ENCODE results near the gene IFT88. TPM values are rescaled to one million over a fixed set of nuclear protein-coding genes. Genes with fewer than 3 reads are reported as not detected.

IFT88 gene
- total and polyA plus RNA-seq, 2 of the 8 experiments (the other 6 are each of a cell fraction or from before 2014, with no cell fraction given), result 1.7 to 5.8 TPM

DNA sequence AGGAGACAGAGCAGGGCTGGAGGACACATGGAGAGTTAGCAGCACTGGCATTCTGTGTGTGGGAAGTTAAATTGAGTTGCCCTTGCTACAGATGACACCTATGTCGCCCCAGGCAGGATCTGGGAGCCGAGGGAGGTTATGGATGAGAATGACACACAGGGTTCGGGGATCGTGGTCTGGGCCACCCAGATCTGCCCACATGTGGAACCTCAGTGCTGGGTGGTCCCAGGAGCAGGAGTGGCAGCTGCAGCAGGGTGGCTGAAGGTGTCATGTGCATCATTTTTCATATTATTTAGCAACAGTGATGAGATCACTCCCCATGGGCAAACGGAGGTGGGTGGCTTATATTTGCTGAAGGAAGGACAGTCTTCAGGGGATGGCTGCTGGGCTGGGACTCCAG is 139.7 kb downstream of the IFT88 start:
- H3K9me3 ChIP-seq (ENCODE audit: insufficient read depth in 2 of 2, low read depth in 1 of 2, low read length in 1 of 2), result no peaks in the 10 kb centered on the region
- H2BK15ac ChIP-seq (ENCODE audit: low read length), result no peak overlapping the region
- H2AK5ac ChIP-seq (ENCODE audit: low read depth, low read length), result no peak overlapping the region
- ChIA-PET POLR2A (ENCODE audit: partially characterized antibody) (interaction anchor here (1.2 kb wide), 1 partner anchor 10 kb away, joined by 3 read pairs; no protein-coding TSS in a partner anchor), CTCF (ENCODE audit: partially characterized antibody) (interaction anchor here (1.4 kb wide), 2 partner anchors 70 to 73 kb away, joined by 4 read pairs; no protein-coding TSS in a partner anchor)
- H2BK12ac ChIP-seq (ENCODE audit: low read depth, low read length), result no peak overlapping the region
- H4K8ac ChIP-seq (ENCODE audit: extremely low read depth, insufficient read depth, low read length), result no peak overlapping the region
- no peak overlapping the region for H2BK120ac ChIP-seq (replicated peaks; ENCODE audit: low read depth, low read length)
- H3K36me3 ChIP-seq (ENCODE audit: control insufficient read depth in 2 of 4, insufficient read depth in 4 of 4, low read length in 3 of 4), result no peaks in the 10 kb centered on the region
- TF ChIP-seq YY1 (IDR thresholded peaks at IDR 0.05; ENCODE audit: low read depth, low read length) (no peak), JUND (IDR thresholded peaks at IDR 0.05; ENCODE audit: low read length) (no peak), TBP (IDR thresholded peaks at IDR 0.05; ENCODE audit: low read depth, low read length) (no peak)
- H4K20me1 ChIP-seq (replicated peaks in 1 of 2; ENCODE audit: control insufficient read depth in 1 of 2, insufficient read depth in 2 of 2, low read length in 2 of 2), result no peaks in the 10 kb centered on the region
- H3K4me2 ChIP-seq (ENCODE audit: insufficient read depth in 1 of 2, low read depth in 2 of 2, low read length in 2 of 2), result no peak overlapping the region
- H3K27me3 ChIP-seq (replicated peaks in 1 of 4; ENCODE audit: control insufficient read depth in 3 of 4, extremely low read depth in 1 of 4, insufficient read depth in 3 of 4, low read length in 3 of 4), result peaks cover 5 to 18% (median 15%) of the 10 kb centered on the region in 4 experiments
- no peak overlapping the region for H3K18ac ChIP-seq (ENCODE audit: extremely low read depth, low read length)
- H4K5ac ChIP-seq (ENCODE audit: insufficient read length, low read depth, low read length), result no peak overlapping the region
- H3K4me3 ChIP-seq (ENCODE audit: extremely low read depth in 1 of 4, insufficient read depth in 2 of 4, low read depth in 3 of 4, low read length in 4 of 4), result no peak overlapping the region
- H2AFZ ChIP-seq (ENCODE audit: low read length), result no peak overlapping the region
- H3K27ac ChIP-seq (ENCODE audit: low read depth, low read length), result no peak overlapping the region
- H3K79me1 ChIP-seq (ENCODE audit: low read depth, low read length), result no peaks in the 10 kb centered on the region
- peaks cover 9% of the 10 kb centered on the region for H3K23me2 ChIP-seq (ENCODE audit: low read depth, low read length)
- no peak overlapping the region for H2BK5ac ChIP-seq (ENCODE audit: low read depth, low read length)
- FAIRE-seq (no peak), DNase-seq (ENCODE audit: low read depth in 1 of 2, low spot score in 2 of 2) (no peak)
- H2BK20ac ChIP-seq (ENCODE audit: low read length), result no peak overlapping the region
- H3K79me2 ChIP-seq (ENCODE audit: control insufficient read depth in 1 of 2, insufficient read depth in 2 of 2, low read length in 2 of 2), result no peaks in the 10 kb centered on the region
- 82% methylated on average over 5 of the region's 5 CpGs; no CpG with 5 or more reads in 1 of the 2 experiments for WGBS, 2 experiments (ENCODE audit: extremely low coverage in 1 of 2, insufficient coverage in 1 of 2, insufficient read length in 1 of 2, insufficient replicate concordance in 2 of 2, low coverage in 1 of 2, low lambda C conversion rate in 2 of 2, missing lambda C conversion rate in 1 of 2)
- H3K23ac ChIP-seq (ENCODE audit: insufficient read length), result no peak overlapping the region
- no peak overlapping the region for H3K9ac ChIP-seq (replicated peaks in 1 of 4; ENCODE audit: extremely low read depth in 1 of 4, low read depth in 3 of 4, low read length in 3 of 4)
- H3K4ac ChIP-seq (replicated peaks; ENCODE audit: insufficient read length, low read depth, low read length), result no peak overlapping the region
- H3K4me1 ChIP-seq (replicated peaks in 1 of 4; ENCODE audit: control insufficient read depth in 3 of 4, insufficient read depth in 4 of 4, low read length in 3 of 4), result peaks cover 0 to 6% (median 3%) of the 10 kb centered on the region in 4 experiments; a peak in 5 of 7 replicates
- no peak overlapping the region for H3K56ac ChIP-seq (replicated peaks; ENCODE audit: insufficient read length, low read depth, low read length)
- H4K91ac ChIP-seq (replicated peaks; ENCODE audit: insufficient read length, low read length), result no peak overlapping the region
- no peak overlapping the region for H3K14ac ChIP-seq (ENCODE audit: insufficient read length)

All from H1 (cell line).